Dedifferentiated amniotic fluid mesenchymal stem cell (primary cell): ENCODE measurements around the gene JOSD1.
A peak's percentile ranks its signal among the peaks of the same experiment; 100 is the strongest.

Experiments
- DNase-seq: peaks from one replicate; pipeline ENCODE4 v3.0.0-alpha.2; 2016; ENCODE audit errors: extremely low spot score

Gene JOSD1

GRCh38 chr22:38700789-38701628 is at the start of gene JOSD1:
TSS of gene JOSD1 (minus strand) at chr22:38700943. CDS start at chr22:38699987, 956 bp downstream.
- peak; percentile 82 for DNase-seq

- DNase-seq: no peak
Observed at GRCh38 chr22:38750104-38750503, 49.4 kb upstream of the JOSD1 start.

GRCh38 chr22:38748487-38749136 is 47.9 kb upstream of the JOSD1 start:
- no peak for DNase-seq

GRCh38 chr22:38745676-38746460 is 45.1 kb upstream of the JOSD1 start:
- no peak for DNase-seq

GRCh38 chr22:38744981-38745380 is 44.2 kb upstream of the JOSD1 start:
- DNase-seq: no peak

GRCh38 chr22:38742176-38742942 is 41.6 kb upstream of the JOSD1 start:
- no peak for DNase-seq

- DNase-seq: no peak
Observed at GRCh38 chr22:38741576-38741975, 40.8 kb upstream of the JOSD1 start.

GRCh38 chr22:38741166-38741565 is 40.4 kb upstream of the JOSD1 start:
- no peak for DNase-seq

- no peak for DNase-seq
Observed at GRCh38 chr22:38740754-38741153, 40.0 kb upstream of the JOSD1 start.

- no peak for DNase-seq
Observed at GRCh38 chr22:38740116-38740723, 39.5 kb upstream of the JOSD1 start.

- DNase-seq: no peak
Observed at GRCh38 chr22:38739300-38740055, 38.7 kb upstream of the JOSD1 start.

GRCh38 chr22:38738475-38739070 is 37.8 kb upstream of the JOSD1 start:
- DNase-seq: no peak

- DNase-seq: no peak
Observed at GRCh38 chr22:38737302-38738060, 36.7 kb upstream of the JOSD1 start.

GRCh38 chr22:38736257-38736570 is 35.5 kb upstream of the JOSD1 start:
- DNase-seq: no peak

- no peak for DNase-seq
Observed at GRCh38 chr22:38735465-38736256, 34.9 kb upstream of the JOSD1 start.

- no peak for DNase-seq
Observed at GRCh38 chr22:38735126-38735464, 34.4 kb upstream of the JOSD1 start.

GRCh38 chr22:38734421-38735100 is 33.8 kb upstream of the JOSD1 start:
- no peak for DNase-seq

GRCh38 chr22:38733724-38734381 is 33.1 kb upstream of the JOSD1 start:
- DNase-seq: no peak
